Measurements from ENCODE around the gene CYP1B1.
"Not testable (repeated sequence)": the region's sequence is repeated elsewhere in the genome, so short reads cannot be mapped to it uniquely, and the experiment has no call there.

The CYP1B1 gene

GRCh38 chr2:38032946-38033345 is 43.0 kb downstream of the CYP1B1 start:
- DNase-seq, result no peak

GRCh38 chr2:38030635-38031355 is 45.2 kb downstream of the CYP1B1 start:
- DNase-seq, result no peak

GRCh38 chr2:38029512-38029911 is 46.4 kb downstream of the CYP1B1 start:
- no peak for DNase-seq

GRCh38 chr2:38028829-38029228 is 47.1 kb downstream of the CYP1B1 start:
- DNase-seq, result no peak

- no peak for DNase-seq
Observed at GRCh38 chr2:38026846-38027245, 49.1 kb downstream of the CYP1B1 start.

- no peak for DNase-seq
Observed at GRCh38 chr2:38021589-38021988, 54.4 kb downstream of the CYP1B1 start.

GRCh38 chr2:38020359-38021069 is 55.4 kb downstream of the CYP1B1 start:
- not testable (repeated sequence) for DNase-seq

- DNase-seq, result no peak
Observed at GRCh38 chr2:38017836-38018235, 58.1 kb downstream of the CYP1B1 start.

Measured in NCI-H345 (cell line).